HepG2 (cell line): ENCODE measurements around the gene IQGAP2. TPM values are rescaled to one million over a fixed set of nuclear protein-coding genes. Genes with fewer than 3 reads are reported as not detected.
A peak's percentile ranks its signal among the peaks of the same experiment; 100 is the strongest.

ENCODE experiments used
- KLF11 ChIP-seq: IDR thresholded peaks from 2 replicates; pipeline ENCODE4 v1.6.1; 2016; ENCODE audit warnings: missing compliant biosample characterization
- KLF15 ChIP-seq: sonication (generic); formaldehyde crosslinking; IDR thresholded peaks from 2 replicates; pipeline ENCODE4 v1.8.1; 2023; ENCODE audit warnings: borderline replicate concordance, mild to moderate bottlenecking, inconsistent platforms, missing genetic modification reagents, mixed read lengths
- KMT2A ChIP-seq: sonication (generic); formaldehyde crosslinking; IDR thresholded peaks from 2 replicates; pipeline ENCODE4 v1.4.0; 2020; ENCODE audit warnings: missing genetic modification reagents
- MTA1 ChIP-seq: sonication (generic); formaldehyde crosslinking; IDR thresholded peaks from 2 replicates; pipeline ENCODE4 v1.4.0; 2020; ENCODE audit warnings: missing genetic modification reagents, mild to moderate bottlenecking, borderline replicate concordance
- PHF21A ChIP-seq: sonication (generic); formaldehyde crosslinking; IDR thresholded peaks from 2 replicates; pipeline ENCODE4 v1.5.0; 2020; ENCODE audit warnings: mild to moderate bottlenecking, missing genetic modification reagents
- PHF8 ChIP-seq: sonication (generic); formaldehyde crosslinking; IDR thresholded peaks from 2 replicates; pipeline ENCODE4 v1.5.0; 2020; ENCODE audit warnings: missing genetic modification reagents
- PRPF4 ChIP-seq: fragments of 200-400 bp; formaldehyde crosslinking; IDR thresholded peaks from 2 replicates; pipeline ENCODE4 v1.6.1; 2016; ENCODE audit warnings: low read length, low read depth; ENCODE audit not compliant: poor library complexity, severe bottlenecking
- SIN3B ChIP-seq: fragments of 150-350 bp; IDR thresholded peaks from 2 replicates; pipeline ENCODE4 v1.6.1; 2014; ENCODE audit warnings: low read length
- TMF1 ChIP-seq: sonication (generic); formaldehyde crosslinking; IDR thresholded peaks from 2 replicates; pipeline ENCODE4 v1.8.1; 2022; ENCODE audit warnings: low read depth, missing genetic modification reagents
- TOPORS ChIP-seq: sonication (generic); formaldehyde crosslinking; IDR thresholded peaks from 2 replicates; pipeline ENCODE4 v1.8.0; 2023; ENCODE audit warnings: mild to moderate bottlenecking, missing genetic modification reagents
- ZBTB34 ChIP-seq: sonication (generic); formaldehyde crosslinking; IDR thresholded peaks from 2 replicates; pipeline ENCODE4 v1.8.0; 2022; ENCODE audit warnings: mild to moderate bottlenecking, missing genetic modification reagents
- ZNF230 ChIP-seq: sonication (generic); formaldehyde crosslinking; IDR thresholded peaks from 2 replicates; pipeline ENCODE4 v1.4.0; 2020; ENCODE audit warnings: mild to moderate bottlenecking, missing genetic modification reagents
- ZNF260 ChIP-seq: sonication (generic); formaldehyde crosslinking; IDR thresholded peaks from 2 replicates; pipeline ENCODE4 v1.4.0; 2020; ENCODE audit warnings: missing genetic modification reagents, low read depth, mild to moderate bottlenecking, borderline replicate concordance
- ZNF34 ChIP-seq: sonication (generic); formaldehyde crosslinking; IDR thresholded peaks from 2 replicates; pipeline ENCODE4 v1.4.0; 2020; ENCODE audit warnings: mild to moderate bottlenecking, missing genetic modification reagents, borderline replicate concordance
- ZNF564 ChIP-seq: sonication (generic); formaldehyde crosslinking; IDR thresholded peaks from 2 replicates; pipeline ENCODE4 v1.8.1; 2023; ENCODE audit warnings: mild to moderate bottlenecking, missing genetic modification reagents
- ZNF605 ChIP-seq: sonication (generic); formaldehyde crosslinking; IDR thresholded peaks from 2 replicates; pipeline ENCODE4 v1.8.0; 2022; ENCODE audit warnings: mild to moderate bottlenecking, missing genetic modification reagents
- ZNF780A ChIP-seq: sonication (generic); formaldehyde crosslinking; IDR thresholded peaks from 2 replicates; pipeline ENCODE4 v1.8.0; 2022; ENCODE audit warnings: mild to moderate bottlenecking, missing genetic modification reagents, moderate library complexity
- polyA plus RNA-seq, 8 experiments: library from polyadenylated mRNA; depleted of rRNA in 3 of 8; stranded (reverse) in 7 of 8; unstranded in 1 of 8; fragments of >200 nt; fragmentation: Illumina TruSeq in 4 of 8; extraction: Trizol in 4 of 8; gene quantifications; 2 replicates each; pipeline versions ENCODE4 v1.2.1 to v1.2.3, GENCODE V29; 2011 to 2016; ENCODE audit warnings: low read depth in 4 of 8, missing spikeins in 1 of 8, mixed read lengths in 1 of 8; ENCODE audit not compliant: insufficient read depth in 1 of 8
- total RNA-seq, 5 experiments: library from RNA; depleted of rRNA; stranded (reverse); fragments of >200 nt; fragmentation: Illumina TruSeq; extraction: Trizol; gene quantifications; 2 replicates each; pipeline ENCODE4 v1.2.3, GENCODE V29; 2016; ENCODE audit warnings: low read depth in 1 of 5
- TF ChIP-seq, protein P1 (sequence below): sonication (generic); formaldehyde crosslinking; IDR thresholded peaks from 2 replicates; pipeline ENCODE4 v1.8.1; 2023; ENCODE audit warnings: missing genetic modification reagents, inconsistent platforms, borderline replicate concordance
- TF ChIP-seq, protein P2 (sequence below): sonication (generic); formaldehyde crosslinking; IDR thresholded peaks from 2 replicates; pipeline ENCODE4; 2020; ENCODE audit warnings: missing genetic modification reagents, mild to moderate bottlenecking, borderline replicate concordance
- TF ChIP-seq, protein P3 (sequence below): sonication (generic); formaldehyde crosslinking; IDR thresholded peaks from 2 replicates; pipeline ENCODE4 v1.4.0; 2020; ENCODE audit warnings: missing genetic modification reagents

Gene IQGAP2
- total and polyA plus RNA-seq, 2 of the 13 experiments (the other 11 are each of a cell fraction or from before 2014, with no cell fraction given): 35.2 to 83.3 TPM

- TF ChIP-seq TOPORS (CRISPR knock-in tag) (no peak), KMT2A (CRISPR knock-in tag) (no peak), ZNF260 (no peak), ZNF34 (CRISPR knock-in tag) (no peak), ZNF605 (no peak), KLF15 (no peak), PHF8 (CRISPR knock-in tag) (no peak), ZBTB34 (CRISPR knock-in tag) (no peak), ZNF564 (CRISPR knock-in tag) (no peak), PHF21A (CRISPR knock-in tag) (no peak), KLF11 (CRISPR knock-in tag) (no peak), TMF1 (CRISPR knock-in tag) (no peak), ZNF230 (CRISPR knock-in tag) (no peak), MTA1 (CRISPR knock-in tag) (no peak), ZNF780A (CRISPR knock-in tag) (no peak), PRPF4 (no peak), SIN3B (no peak)
- TF ChIP-seq, protein P1, sequence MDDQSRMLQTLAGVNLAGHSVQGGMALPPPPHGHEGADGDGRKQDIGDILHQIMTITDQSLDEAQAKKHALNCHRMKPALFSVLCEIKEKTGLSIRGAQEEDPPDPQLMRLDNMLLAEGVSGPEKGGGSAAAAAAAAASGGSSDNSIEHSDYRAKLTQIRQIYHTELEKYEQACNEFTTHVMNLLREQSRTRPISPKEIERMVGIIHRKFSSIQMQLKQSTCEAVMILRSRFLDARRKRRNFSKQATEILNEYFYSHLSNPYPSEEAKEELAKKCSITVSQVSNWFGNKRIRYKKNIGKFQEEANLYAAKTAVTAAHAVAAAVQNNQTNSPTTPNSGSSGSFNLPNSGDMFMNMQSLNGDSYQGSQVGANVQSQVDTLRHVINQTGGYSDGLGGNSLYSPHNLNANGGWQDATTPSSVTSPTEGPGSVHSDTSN (CRISPR knock-in tag): no peak
- TF ChIP-seq, protein P2, sequence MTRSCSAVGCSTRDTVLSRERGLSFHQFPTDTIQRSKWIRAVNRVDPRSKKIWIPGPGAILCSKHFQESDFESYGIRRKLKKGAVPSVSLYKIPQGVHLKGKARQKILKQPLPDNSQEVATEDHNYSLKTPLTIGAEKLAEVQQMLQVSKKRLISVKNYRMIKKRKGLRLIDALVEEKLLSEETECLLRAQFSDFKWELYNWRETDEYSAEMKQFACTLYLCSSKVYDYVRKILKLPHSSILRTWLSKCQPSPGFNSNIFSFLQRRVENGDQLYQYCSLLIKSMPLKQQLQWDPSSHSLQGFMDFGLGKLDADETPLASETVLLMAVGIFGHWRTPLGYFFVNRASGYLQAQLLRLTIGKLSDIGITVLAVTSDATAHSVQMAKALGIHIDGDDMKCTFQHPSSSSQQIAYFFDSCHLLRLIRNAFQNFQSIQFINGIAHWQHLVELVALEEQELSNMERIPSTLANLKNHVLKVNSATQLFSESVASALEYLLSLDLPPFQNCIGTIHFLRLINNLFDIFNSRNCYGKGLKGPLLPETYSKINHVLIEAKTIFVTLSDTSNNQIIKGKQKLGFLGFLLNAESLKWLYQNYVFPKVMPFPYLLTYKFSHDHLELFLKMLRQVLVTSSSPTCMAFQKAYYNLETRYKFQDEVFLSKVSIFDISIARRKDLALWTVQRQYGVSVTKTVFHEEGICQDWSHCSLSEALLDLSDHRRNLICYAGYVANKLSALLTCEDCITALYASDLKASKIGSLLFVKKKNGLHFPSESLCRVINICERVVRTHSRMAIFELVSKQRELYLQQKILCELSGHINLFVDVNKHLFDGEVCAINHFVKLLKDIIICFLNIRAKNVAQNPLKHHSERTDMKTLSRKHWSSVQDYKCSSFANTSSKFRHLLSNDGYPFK (CRISPR knock-in tag): no peak
- TF ChIP-seq, protein P3, sequence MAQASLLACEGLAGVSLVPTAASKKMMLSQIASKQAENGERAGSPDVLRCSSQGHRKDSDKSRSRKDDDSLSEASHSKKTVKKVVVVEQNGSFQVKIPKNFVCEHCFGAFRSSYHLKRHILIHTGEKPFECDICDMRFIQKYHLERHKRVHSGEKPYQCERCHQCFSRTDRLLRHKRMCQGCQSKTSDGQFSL (CRISPR knock-in tag): peak; percentile 51; the same call in 1 of the 2 replicates
Observed at GRCh38 chr5:76493190-76493837, 90.2 kb downstream of the IQGAP2 start (continued).
